ENCODE measurements around the gene FMNL2.

FMNL2 gene

DNA sequence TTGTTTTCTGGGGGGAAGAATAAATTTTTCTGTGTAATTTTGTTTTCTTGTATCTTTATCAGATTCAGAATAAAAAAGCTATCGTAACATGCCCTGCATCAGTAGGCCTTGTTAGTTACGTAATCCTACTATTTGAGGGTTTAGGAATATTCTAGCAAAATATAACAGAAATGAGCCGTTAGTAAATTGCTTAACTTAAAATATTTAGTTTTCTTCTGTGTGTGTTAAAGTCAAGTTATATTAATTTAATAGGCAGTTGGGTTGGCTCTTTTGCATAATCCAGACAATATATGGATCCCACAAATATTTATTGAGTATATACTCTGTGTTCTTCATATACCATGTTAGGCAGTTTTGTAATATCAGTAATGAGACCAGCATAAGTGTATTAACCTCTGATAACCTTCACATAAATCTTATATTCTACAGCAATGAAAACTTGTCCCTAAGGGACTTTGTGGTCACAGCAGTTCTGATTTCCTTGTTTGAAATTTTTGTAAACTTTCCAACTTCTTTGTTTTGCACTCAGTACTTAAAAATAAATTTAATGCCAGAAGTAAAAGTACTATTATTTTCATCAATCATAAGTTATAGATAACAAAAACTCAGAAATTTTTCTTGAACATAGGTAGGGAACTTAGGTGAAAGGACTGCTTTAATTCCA is 151.9 kb downstream of the FMNL2 start:
- ATAC-seq, result no peak
- TF ChIP-seq GLIS3 (CRISPR knock-in tag; IDR thresholded peaks at IDR 0.05), result no peak
- TF ChIP-seq, protein P1, sequence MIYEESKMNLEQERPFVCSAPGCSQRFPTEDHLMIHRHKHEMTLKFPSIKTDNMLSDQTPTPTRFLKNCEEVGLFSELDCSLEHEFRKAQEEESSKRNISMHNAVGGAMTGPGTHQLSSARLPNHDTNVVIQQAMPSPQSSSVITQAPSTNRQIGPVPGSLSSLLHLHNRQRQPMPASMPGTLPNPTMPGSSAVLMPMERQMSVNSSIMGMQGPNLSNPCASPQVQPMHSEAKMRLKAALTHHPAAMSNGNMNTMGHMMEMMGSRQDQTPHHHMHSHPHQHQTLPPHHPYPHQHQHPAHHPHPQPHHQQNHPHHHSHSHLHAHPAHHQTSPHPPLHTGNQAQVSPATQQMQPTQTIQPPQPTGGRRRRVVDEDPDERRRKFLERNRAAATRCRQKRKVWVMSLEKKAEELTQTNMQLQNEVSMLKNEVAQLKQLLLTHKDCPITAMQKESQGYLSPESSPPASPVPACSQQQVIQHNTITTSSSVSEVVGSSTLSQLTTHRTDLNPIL (CRISPR knock-in tag; IDR thresholded peaks at IDR 0.05; ENCODE audit: low read depth), result no peak

DNA sequence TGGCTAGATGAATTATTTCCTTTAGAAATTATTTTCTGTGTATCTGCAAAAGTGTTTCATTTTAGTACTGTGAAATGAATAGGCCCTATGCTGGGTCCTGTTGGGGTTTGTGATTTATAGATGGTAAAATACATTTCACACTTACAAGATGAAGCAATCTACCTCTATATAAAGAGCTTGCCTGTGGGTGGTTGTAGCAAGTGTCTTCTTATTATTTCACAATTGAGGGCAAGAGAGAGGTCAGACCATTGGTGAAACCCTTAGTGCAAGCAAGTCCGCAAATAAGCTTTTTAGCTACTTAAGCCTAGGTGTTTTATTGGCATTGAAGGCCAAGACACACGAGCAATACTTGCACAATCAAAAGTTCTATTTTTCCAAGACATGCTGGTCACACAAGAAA is 153.1 kb downstream of the FMNL2 start:
- TF ChIP-seq, protein P2, sequence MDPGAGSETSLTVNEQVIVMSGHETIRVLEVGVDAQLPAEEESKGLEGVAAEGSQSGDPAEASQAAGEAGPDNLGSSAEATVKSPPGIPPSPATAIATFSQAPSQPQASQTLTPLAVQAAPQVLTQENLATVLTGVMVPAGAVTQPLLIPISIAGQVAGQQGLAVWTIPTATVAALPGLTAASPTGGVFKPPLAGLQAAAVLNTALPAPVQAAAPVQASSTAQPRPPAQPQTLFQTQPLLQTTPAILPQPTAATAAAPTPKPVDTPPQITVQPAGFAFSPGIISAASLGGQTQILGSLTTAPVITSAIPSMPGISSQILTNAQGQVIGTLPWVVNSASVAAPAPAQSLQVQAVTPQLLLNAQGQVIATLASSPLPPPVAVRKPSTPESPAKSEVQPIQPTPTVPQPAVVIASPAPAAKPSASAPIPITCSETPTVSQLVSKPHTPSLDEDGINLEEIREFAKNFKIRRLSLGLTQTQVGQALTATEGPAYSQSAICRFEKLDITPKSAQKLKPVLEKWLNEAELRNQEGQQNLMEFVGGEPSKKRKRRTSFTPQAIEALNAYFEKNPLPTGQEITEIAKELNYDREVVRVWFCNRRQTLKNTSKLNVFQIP (CRISPR knock-in tag; IDR thresholded peaks at IDR 0.05; ENCODE audit: borderline replicate concordance, low read depth), result no peak
- TF ChIP-seq, protein P3, sequence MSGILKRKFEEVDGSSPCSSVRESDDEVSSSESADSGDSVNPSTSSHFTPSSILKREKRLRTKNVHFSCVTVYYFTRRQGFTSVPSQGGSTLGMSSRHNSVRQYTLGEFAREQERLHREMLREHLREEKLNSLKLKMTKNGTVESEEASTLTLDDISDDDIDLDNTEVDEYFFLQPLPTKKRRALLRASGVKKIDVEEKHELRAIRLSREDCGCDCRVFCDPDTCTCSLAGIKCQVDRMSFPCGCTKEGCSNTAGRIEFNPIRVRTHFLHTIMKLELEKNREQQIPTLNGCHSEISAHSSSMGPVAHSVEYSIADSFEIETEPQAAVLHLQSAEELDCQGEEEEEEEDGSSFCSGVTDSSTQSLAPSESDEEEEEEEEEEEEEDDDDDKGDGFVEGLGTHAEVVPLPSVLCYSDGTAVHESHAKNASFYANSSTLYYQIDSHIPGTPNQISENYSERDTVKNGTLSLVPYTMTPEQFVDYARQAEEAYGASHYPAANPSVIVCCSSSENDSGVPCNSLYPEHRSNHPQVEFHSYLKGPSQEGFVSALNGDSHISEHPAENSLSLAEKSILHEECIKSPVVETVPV (CRISPR knock-in tag; IDR thresholded peaks at IDR 0.05), result no peak
- TF ChIP-seq ESRRG (CRISPR knock-in tag; IDR thresholded peaks at IDR 0.05), result no peak
- no peak for TF ChIP-seq PPARA (CRISPR knock-in tag; IDR thresholded peaks at IDR 0.05; ENCODE audit: borderline replicate concordance)
- TF ChIP-seq ZFP30 (CRISPR knock-in tag; IDR thresholded peaks at IDR 0.05), result no peak
- TF ChIP-seq, protein P1 (CRISPR knock-in tag; IDR thresholded peaks at IDR 0.05; ENCODE audit: low read depth), result no peak
- no peak for TF ChIP-seq ZC3H10 (CRISPR knock-in tag; IDR thresholded peaks at IDR 0.05)
- TF ChIP-seq ZNF70 (CRISPR knock-in tag; IDR thresholded peaks at IDR 0.05), result no peak
- no peak for TF ChIP-seq CSDC2 (CRISPR knock-in tag; IDR thresholded peaks at IDR 0.05)
- no peak for TF ChIP-seq SNAI2 (CRISPR knock-in tag; IDR thresholded peaks at IDR 0.05)
- no peak for ATAC-seq

DNA sequence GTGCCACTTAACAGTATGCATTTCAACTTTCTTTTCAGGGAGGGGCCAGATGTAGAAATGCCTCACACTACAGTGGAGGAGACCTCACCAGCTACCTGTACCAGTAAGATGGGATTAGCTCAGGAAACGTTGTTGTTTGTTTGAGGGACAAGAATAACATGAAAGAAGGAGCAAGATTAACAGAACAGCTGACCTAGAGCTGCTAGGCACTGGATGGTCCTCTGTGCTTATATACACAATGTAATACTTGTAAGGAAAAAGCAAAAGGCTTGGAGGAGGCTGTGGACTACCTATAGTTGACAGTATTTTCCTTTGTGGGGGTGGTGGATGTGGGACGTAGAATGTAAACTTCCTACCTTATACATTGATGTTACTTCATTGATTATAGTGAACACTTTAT is 154.4 kb downstream of the FMNL2 start:
- no peak for TF ChIP-seq ESRRG (CRISPR knock-in tag; IDR thresholded peaks at IDR 0.05)
- TF ChIP-seq, protein P1 (CRISPR knock-in tag; IDR thresholded peaks at IDR 0.05; ENCODE audit: low read depth), result no peak

DNA sequence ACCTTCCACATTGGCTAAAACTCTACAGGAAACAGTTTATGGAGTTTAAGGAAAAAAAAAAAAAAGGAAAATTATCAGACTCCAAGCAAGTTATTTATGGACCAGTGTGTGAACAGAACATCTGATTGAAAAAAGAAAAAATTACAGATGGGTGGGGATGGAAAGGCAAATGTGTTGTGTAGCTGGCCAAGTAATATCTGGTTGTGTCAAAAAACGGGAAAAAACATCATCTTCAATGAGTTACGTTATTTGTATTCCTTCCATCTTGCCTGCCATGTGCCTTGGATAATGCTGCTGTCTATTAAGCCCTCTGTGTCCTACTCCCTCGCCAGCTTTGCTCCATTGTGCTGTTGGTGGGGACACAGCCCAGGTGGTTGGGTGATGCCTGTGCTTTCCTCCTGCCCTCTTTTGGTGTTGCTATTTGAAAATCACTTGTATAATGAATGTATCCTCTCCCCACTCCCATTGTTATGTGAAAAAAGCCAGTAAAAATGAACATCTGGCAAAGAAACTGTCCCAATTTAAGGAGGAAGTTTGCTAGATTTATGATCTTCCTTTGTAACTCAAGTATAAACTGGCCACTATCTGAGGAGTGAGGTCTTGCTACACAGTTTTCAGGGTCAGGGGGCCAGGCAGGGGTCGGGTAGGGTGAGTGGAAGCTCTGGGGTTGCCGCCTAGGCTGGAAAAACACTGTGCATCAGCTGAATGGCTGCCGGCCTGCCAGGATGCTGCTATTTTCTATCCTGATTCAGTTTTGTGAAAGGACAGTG is 155.9 kb downstream of the FMNL2 start:
- no peak for ATAC-seq
- no peak for TF ChIP-seq PPARA (CRISPR knock-in tag; IDR thresholded peaks at IDR 0.05; ENCODE audit: borderline replicate concordance)
- TF ChIP-seq TCF4 (CRISPR knock-in tag; IDR thresholded peaks at IDR 0.05; ENCODE audit: borderline replicate concordance), result no peak
- no peak for TF ChIP-seq OSR1 (CRISPR knock-in tag; IDR thresholded peaks at IDR 0.05)
- TF ChIP-seq GLIS3 (CRISPR knock-in tag; IDR thresholded peaks at IDR 0.05), result no peak
- TF ChIP-seq, protein P2 (CRISPR knock-in tag; IDR thresholded peaks at IDR 0.05; ENCODE audit: borderline replicate concordance, low read depth), result no peak
- TF ChIP-seq ZC3H10 (CRISPR knock-in tag; IDR thresholded peaks at IDR 0.05), result no peak
- TF ChIP-seq ARNTL (CRISPR knock-in tag; IDR thresholded peaks at IDR 0.05; ENCODE audit: borderline replicate concordance, low read depth), result no peak
- TF ChIP-seq ZFP3 (CRISPR knock-in tag; IDR thresholded peaks at IDR 0.05), result no peak
- no peak for TF ChIP-seq ZNF70 (CRISPR knock-in tag; IDR thresholded peaks at IDR 0.05)
- no peak for TF ChIP-seq ZNF565 (CRISPR knock-in tag; conservative IDR thresholded peaks at IDR 0.05; ENCODE audit: low read depth)
- TF ChIP-seq, protein P4, sequence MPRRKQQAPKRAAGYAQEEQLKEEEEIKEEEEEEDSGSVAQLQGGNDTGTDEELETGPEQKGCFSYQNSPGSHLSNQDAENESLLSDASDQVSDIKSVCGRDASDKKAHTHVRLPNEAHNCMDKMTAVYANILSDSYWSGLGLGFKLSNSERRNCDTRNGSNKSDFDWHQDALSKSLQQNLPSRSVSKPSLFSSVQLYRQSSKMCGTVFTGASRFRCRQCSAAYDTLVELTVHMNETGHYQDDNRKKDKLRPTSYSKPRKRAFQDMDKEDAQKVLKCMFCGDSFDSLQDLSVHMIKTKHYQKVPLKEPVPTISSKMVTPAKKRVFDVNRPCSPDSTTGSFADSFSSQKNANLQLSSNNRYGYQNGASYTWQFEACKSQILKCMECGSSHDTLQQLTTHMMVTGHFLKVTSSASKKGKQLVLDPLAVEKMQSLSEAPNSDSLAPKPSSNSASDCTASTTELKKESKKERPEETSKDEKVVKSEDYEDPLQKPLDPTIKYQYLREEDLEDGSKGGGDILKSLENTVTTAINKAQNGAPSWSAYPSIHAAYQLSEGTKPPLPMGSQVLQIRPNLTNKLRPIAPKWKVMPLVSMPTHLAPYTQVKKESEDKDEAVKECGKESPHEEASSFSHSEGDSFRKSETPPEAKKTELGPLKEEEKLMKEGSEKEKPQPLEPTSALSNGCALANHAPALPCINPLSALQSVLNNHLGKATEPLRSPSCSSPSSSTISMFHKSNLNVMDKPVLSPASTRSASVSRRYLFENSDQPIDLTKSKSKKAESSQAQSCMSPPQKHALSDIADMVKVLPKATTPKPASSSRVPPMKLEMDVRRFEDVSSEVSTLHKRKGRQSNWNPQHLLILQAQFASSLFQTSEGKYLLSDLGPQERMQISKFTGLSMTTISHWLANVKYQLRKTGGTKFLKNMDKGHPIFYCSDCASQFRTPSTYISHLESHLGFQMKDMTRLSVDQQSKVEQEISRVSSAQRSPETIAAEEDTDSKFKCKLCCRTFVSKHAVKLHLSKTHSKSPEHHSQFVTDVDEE (CRISPR knock-in tag; IDR thresholded peaks at IDR 0.05), result no peak
- TF ChIP-seq ZFP30 (CRISPR knock-in tag; IDR thresholded peaks at IDR 0.05), result no peak
- TF ChIP-seq TOX (CRISPR knock-in tag; IDR thresholded peaks at IDR 0.05; ENCODE audit: borderline replicate concordance), result no peak
- no peak for TF ChIP-seq CSDC2 (CRISPR knock-in tag; IDR thresholded peaks at IDR 0.05)
- TF ChIP-seq ISL1 (CRISPR knock-in tag; IDR thresholded peaks at IDR 0.05), result no peak
- TF ChIP-seq BACH2 (CRISPR knock-in tag; IDR thresholded peaks at IDR 0.05; ENCODE audit: borderline replicate concordance), result no peak
- TF ChIP-seq ESRRG (CRISPR knock-in tag; IDR thresholded peaks at IDR 0.05), result no peak
- TF ChIP-seq, protein P3 (CRISPR knock-in tag; IDR thresholded peaks at IDR 0.05), result no peak

More for the DNA sequence above, 154.4 kb downstream of the FMNL2 start:
- no peak for ATAC-seq
